Right ventricle myocardium superior (tissue), 1 donor: Measurements from ENCODE around the gene SLC7A1. TPM values are rescaled to one million over a fixed set of nuclear protein-coding genes. Genes with fewer than 3 reads are reported as not detected.

ENCODE experiments used
- ATAC-seq: fragments of 200-7000 bp; cut with Tn5 transposase; one replicate; pipeline ENCODE4 v1.9.1; 2020; ENCODE audit warnings: mild to moderate bottlenecking; ENCODE audit not compliant: poor library complexity
- DNase-seq: peaks from one replicate; pipeline ENCODE4 v3.0.0-alpha.2; 2020
- intact Hi-C: fragments of 100-400 bp; cut with DNase I; formaldehyde crosslinking; loops from one replicate; pipeline ENCODE4 v1.11.2; 2022
- total RNA-seq: library from RNA; stranded (reverse); fragmentation: NEBNext Ultra II Directional; extraction: Animal tissue kit (Norgen Biotek cat#: 25700); gene quantifications from one replicate; pipeline ENCODE4 v1.2.1, GENCODE V29; 2021
- donor health status: DM: no; HTN: yes; CAD: no; lungs with severe emphysema.

SLC7A1 gene
- total RNA-seq, 1 donor from 2014 or later, result 14.2 TPM

DNA sequence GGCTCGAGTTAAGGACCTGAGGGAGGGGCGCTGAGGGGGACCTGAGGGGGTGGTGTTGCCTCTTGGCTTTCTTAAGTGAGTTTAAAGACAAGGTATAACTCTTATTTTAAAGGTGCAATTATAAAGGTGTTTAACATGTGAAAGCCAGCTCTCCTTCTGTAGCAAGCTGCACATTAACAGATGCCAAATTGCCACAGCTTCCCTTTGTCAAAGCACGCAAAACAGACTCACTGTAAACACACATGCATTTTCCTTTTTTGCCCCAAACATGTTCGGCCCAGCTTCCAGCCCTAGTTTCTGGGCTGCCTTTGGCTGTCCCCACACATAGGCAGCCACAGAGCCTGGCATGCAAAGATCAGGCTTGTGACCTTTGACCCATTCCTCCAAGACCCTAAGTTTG lies 111.9 kb downstream of the SLC7A1 start:
- ATAC-seq (no peak), DNase-seq (no peak)
- intact Hi-C loops, result no loop called here

DNA sequence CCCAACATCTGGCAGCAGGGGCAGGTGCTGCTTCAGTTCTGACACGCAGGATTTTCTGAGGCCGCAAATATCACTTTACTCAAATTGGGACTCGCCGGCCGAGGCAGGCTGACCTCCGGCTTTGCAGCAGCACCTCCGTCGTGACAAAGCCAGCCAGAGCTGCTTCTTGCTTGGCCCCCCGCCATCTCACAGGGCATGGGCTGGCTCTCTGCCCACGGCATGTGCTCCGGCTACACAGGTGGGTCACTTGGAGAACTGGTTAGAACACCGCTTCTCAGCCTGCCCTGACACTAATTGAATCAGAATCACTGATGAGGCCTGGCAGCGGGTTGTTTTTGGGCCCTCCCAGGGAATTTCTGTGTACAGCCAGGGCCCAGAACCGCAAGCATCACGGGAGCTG lies 112.3 kb downstream of the SLC7A1 start:
- ATAC-seq (peak; percentile 51), DNase-seq (peak; percentile 77)
- intact Hi-C loops, result no loop called here

DNA sequence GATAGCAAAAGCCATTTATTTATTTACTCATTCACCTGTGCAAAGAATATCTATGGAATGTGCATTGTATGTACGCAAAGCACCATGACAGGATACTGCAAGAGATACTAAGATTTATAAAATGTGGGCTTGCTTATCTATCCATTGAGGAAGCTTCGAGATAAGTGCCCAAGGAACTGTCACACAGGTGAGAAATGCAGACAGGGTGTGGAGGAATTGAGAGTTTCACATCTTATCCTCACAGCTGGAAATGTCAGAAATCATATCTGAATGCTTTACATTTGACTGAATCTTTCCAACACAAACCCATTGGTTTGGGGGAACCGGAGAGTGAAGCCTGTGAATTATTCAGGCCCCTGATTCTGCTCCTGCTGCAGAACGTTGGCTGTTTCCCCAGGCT lies 113.0 kb downstream of the SLC7A1 start:
- DNase-seq (no peak), ATAC-seq (no peak)
- intact Hi-C loops, result no loop called here

DNA sequence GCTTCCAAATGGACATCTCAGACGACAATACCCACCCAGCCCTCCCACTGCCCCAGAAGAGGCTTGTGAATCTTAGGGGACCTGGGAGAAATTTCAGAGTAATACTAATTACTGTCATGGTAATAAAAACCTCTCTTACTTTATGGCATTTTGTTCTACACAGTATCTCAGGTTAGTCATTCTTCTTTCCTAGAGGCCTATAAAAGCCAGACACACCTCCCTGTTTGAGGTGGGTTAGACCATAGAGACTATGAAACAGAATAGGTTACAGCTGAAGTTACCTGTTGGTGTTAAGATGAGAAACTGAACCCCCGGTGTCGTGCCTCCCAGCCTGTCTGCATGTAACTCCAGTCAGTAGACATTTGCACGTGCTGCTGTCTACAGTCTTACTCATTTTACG lies 113.9 kb downstream of the SLC7A1 start:
- DNase-seq, result no peak
- ATAC-seq, result no peak
- intact Hi-C loops, result no loop called here

DNA sequence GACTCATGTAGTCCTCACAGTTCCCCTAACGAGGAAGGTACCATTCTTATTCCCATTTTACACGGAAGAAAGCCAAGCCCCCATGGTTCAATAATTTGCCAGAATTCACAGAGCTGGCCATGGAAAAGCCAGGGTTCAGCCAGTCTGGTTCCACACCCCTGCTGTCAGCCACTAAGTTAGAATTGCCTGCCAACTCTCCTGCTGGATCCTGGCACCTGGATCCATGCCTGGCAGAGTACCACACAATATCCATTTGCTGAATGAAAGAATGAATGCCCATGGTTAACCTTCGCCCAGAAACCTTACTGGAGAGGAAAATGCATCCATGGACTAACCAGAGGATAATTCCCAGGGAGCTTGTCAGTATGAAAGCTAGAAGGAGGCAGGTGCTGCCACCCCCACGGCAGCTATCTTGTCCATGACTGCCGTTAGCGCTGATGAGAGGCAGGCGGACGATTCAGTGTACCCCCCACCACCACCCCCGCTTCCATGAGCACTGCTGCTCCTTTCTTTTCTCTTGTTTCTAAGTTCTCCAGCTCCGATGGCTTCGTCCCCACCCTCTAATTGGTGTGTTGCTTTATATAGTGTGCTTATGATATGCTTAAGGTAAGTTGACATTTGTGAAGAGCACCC lies 114.5 kb downstream of the SLC7A1 start:
- intact Hi-C loops, result no loop called here
- ATAC-seq (peak; percentile 71), DNase-seq (no peak)

DNA sequence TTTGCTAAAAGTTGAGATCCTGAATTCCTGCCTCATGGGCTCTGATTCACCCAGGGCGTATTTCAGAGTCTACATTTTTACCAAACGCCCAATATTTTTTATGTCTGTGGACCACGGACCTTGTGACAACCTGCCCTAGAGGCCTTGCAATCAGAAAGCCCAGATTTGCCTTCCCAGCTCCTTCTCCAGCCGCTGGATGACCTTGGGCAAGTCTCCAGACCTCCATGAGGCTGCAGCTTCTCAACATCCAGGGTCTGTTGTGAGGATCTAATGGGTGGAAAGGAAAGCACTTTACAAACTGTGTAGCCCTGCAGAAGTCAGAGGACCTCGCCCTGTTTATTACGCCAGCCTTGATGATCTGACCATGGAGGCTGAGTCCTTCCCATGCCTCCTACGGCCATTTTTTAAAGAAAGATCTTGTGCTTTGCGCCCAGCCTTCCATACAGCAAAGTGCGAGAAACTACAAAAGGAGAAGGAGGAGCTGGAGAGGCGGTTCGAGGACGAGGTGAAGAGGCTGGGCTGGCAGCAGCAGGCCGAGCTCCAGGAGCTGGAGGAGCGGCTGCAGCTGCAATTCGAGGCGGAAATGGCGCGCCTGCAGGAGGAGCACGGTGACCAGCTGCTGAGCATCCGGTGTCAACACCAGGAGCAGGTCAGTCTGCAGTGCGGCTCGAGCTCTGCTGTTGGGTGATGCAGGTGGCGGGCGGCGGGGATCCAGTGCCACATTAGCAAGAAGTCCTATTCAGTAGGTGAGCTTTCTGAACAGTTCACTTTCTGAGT lies 115.6 kb downstream of the SLC7A1 start:
- intact Hi-C loops, result no loop called here
- ATAC-seq, result no peak
- DNase-seq, result no peak

DNA sequence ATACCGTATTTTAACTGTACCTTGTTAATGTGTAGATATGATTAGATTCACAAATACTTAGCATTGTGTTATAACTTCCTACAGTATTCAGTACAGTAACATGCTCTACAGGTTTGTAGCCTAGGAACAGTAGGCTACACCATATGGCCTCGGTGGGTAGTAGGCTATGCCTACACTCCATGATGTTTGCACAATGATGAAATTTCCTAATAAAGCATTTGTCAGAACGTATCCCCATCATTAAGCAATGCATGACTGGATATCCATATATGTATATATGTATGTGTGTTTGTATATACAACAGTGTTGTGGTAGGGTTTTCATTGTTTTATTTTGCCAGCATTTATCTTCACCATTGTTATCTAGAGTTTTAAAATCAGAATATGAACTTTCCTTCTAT lies 119.4 kb downstream of the SLC7A1 start:
- DNase-seq, result no peak
- intact Hi-C loops, result no loop called here
- ATAC-seq, result no peak

DNA sequence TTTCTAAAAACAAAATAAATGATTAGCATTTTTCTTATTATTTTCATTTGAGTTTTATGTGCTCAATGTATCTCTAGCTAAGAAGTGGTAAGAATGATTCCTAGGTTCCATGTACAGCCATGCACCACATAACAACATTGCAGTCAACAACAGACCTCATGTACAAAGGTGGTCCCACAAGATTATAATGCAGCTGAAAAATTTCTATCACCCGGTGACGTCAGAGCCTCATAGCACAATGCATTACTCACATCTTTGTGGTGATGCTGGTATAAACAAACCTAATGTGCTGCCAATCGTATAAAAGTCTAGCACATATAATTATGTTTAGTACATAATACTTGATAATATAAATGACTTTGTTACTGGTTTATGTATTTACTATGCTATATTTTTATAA lies 120.5 kb downstream of the SLC7A1 start:
- intact Hi-C loops, result no loop called here
- ATAC-seq, result no peak
- DNase-seq, result no peak

DNA sequence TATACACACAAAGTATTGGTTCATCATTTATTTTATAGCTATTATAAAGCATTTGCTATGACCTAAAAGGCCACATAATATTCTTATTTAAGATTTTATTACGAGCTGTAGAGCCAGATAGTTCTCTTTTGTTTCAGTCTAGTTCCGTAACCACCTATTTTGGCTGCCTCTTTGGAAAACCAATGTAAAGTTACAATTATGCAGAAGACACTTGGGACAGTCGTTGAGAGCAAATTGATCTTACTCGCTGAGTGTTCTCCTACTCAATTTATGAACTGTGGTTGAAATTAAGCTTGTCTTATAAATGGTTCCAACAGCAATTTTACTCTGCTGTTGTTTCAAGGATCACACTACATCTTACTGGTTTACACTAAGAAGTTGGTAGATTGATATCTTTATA lies 122.3 kb downstream of the SLC7A1 start:
- DNase-seq (no peak), ATAC-seq (no peak)
- intact Hi-C loops, result no loop called here

DNA sequence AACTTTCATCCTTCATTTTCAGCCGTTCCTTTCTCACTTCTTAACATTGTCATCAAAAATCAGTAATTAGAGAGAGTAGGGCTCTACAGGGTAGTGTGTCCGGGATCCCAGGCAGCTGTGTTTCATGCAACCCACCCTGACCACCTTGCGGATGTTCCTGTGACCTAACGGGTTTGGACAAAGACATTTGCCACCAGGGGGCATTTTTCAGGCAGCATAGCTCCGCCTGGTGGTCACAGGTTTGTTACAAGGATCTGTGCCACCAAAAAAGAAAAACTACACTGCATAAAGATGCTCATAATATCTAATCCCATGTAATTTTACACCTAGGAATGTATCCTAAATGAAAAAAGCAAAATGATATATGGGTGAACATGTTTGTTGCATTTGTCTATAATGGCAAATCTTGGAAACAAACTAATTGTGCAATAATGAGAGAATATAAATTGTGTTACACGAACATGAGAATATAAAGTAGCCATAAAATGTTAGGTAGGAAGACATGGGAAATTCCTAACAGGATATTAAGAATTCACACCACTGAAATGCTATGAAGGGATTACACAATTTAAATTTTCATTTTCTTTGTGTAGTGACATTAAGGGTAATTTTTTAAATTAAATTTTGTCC lies 123.0 kb downstream of the SLC7A1 start:
- ATAC-seq, result peak; percentile 65
- intact Hi-C loops, result no loop called here
- peak; percentile 42 for DNase-seq

DNA sequence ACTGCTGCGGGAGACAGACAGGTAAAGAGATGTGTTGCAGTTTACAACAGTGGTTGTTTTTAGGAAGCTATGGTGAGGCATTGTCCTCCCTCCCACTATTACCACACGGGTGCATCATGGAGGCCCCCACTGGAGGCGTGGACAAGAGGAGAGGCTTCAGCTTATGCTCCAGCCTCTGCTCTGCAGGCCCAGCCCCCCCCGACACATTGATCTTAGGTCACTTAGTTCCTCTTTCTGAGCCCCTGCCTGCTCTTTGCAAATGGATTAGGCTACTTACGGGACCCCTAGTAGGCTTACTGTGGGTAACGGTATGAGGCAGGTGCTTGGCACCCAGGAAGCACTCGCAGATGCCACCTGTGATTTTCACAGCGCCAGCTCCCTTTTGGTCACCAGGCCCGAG lies 123.9 kb downstream of the SLC7A1 start:
- DNase-seq, result no peak
- no peak for ATAC-seq

DNA sequence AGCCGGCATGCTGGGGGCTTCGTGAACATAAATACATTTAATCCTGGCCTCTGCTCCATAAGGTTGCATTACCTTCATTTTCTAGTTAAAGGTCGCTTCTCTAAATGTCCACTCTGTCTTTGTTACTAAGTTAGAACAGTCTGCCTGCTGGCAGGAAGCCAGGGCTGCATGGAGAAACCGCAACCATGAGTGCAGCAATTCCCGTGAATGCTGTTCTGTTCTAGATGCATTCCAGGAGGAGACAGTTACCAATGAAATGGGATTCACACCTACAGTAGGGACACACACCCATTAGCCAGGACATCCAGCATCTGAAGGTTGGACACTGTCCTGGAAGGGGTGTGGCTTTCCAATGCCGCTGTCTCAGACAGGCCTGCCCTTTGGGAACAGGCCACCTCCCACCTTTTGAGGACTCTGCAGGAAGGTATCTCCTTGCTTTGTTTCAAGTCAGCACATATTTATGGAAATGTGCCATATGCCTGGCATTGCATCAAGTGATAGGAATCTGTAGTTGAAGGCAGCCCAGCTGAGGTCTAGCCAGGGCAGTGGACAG lies 129.7 kb downstream of the SLC7A1 start:
- ATAC-seq, result peak; percentile 66
- DNase-seq, result peak; percentile 74
- intact Hi-C loops, result no loop called here

More for the DNA sequence above, 123.9 kb downstream of the SLC7A1 start:
- intact Hi-C loops, result no loop called here

DNA sequence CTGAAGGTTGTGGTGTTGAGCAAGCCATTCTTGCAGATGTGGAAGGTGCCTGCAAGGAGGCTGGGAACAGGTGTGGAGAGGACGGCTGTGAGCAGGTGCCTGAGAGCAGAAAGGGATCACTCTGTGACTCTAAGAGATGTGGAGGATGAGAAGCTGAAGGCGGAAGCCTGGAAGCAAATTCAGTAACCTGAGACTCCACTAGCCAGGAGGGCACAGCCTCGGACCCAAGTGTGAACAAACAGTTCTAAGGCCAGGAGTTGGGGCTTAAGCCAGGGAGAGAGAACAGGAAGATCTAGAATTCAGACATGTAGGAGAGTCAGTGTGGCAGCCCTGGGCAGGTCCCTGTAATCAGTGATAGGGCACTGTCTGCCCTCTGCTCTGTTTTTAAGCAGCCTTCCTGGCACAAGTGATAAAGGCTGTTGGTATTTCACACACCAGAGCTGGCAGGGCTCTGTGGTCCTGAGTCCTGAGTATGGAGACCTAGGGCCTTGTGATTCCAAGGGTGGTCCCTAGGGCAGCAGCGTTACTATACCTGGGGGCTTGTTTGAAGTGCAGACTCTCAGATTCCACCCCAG lies 131.3 kb downstream of the SLC7A1 start:
- peak; percentile 50 for DNase-seq
- intact Hi-C loops, result no loop called here
- ATAC-seq, result peak; percentile 83

DNA sequence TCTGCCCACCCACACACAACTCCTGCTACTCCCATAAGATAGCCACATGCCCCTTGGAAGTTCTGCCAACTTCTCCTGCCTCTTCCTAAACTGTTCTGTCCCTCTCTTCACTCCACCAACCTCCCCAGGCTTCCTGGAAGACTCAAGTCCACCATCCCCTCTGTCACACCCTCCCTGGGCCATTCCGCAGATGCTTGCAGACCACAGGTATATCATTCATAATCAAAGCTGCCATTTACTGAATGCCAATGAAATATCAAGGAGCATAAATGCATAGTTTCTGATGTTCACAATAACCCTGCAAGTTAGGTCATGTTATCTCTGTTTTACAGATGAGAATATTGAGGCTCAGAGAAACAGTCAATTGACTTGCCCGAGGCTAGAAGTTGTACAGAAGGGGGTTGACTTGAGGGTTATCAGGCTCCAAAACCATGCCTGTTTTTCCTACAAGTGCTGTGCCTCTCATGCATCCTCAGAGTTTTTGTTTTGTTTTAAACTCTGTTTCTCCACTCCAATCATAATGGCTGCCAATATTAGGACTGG lies 135.6 kb downstream of the SLC7A1 start:
- intact Hi-C loops, result no loop called here
- no peak for ATAC-seq
- DNase-seq, result no peak
